ENCODE results near the gene ZNF227. TPM values are rescaled to one million over a fixed set of nuclear protein-coding genes. Genes with fewer than 3 reads are reported as not detected.

ZNF227 gene
- total and polyA plus RNA-seq, 9 of the 15 experiments (the other 6 are each of a cell fraction or from before 2014, with no cell fraction given), result 3.0 to 15.1 (median 10.0) TPM

DNA sequence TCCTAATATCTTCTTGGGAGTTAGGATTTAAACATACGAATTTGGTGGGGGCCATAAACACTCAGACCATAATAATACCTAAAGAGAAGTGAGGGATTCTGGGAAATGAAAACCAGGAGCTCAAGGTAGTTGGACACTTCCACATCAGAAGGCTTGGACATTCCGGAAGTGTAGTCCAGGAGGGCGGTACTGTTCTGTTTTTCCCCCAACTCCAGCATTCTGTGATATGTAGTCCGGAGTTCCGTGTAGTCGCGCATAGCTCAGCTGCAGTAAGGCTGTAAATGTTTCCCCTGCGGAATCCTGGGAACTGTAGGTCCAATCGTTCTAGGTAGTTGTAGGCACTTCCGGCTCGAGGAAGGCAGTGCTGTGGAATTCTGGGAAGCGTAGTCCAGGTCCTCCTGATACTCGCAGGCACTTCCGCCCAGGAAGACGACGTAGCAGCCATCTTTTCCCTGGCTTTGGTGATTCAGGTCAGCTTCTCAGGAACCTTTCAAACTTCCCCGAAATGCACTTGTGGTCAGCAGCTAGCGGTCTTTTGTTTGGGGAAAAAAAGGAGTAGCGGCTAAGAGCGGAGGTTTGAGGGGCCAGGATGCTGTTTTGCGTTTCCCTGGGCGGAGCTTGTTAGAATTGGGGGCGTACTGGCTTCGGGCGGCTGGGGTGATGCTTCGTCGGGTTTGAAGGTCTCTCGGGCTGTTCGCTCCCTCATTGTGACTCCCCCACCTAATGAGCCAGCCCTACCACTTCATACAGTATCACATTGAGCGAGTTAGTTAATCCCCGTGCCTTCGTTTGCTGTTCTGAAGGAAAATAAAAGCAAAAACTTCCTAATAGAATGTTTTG lies 47.4 kb upstream of the ZNF227 start, which contains the start of gene ZNF226:
Gene ZNF226 (plus strand): TSS at position 428 of the 840 bp plus-strand sequence. CDS start 4,981 bp downstream, outside the sequence.
- H3K36me3 ChIP-seq (ENCODE audit: control insufficient read depth, insufficient read depth, low read length), result peaks cover 14% of the 10 kb centered on the region; the same call in 2 of the 3 replicates
- ChIA-PET CTCF (ENCODE audit: low intra/inter-chr PET ratio) (no interaction called here), POLR2A (interaction anchor here (0.6 to 2.1 kb wide), 14 partner anchors 10 to 738 kb away, joined by 3 to 11 read pairs (median 4); partner anchors contain the start of genes ZNF227 and ZNF235)
- peak within 1 kb of the TSS; percentile 75 to 86 for H3K9ac ChIP-seq (ENCODE audit: insufficient read depth in 1 of 2, low read depth in 2 of 2, low read length in 2 of 2)
- peak; percentile 87 to 95 (median 89) for DNase-seq (ENCODE audit: extremely low read depth in 1 of 4, low spot score in 3 of 4)
- no TSS peak for BruUV-seq (replicated peaks)
- peaks cover 3% of the 10 kb centered on the region; the same call in 2 of the 3 replicates for H3K79me2 ChIP-seq (ENCODE audit: control insufficient read depth, insufficient read depth, low read length)
- H3K9me3 ChIP-seq (replicated peaks; ENCODE audit: control insufficient read depth, insufficient read depth, low read depth, low read length), result peaks cover 3% of the 10 kb centered on the region; the same call in 1 of the 2 replicates
- intact Hi-C loops (cut with micrococcal nuclease), result no loop called here
- no peaks in the 10 kb centered on the region for H3K27me3 ChIP-seq (ENCODE audit: control insufficient read depth in 2 of 2, insufficient read depth in 2 of 2, low read length in 2 of 2)
- H4K20me1 ChIP-seq (replicated peaks; ENCODE audit: control insufficient read depth, insufficient read depth, low read length), result no peaks in the 10 kb centered on the region
- peak within 1 kb of the TSS; percentile 64 for H3K4me3 ChIP-seq
- peak within 1 kb of the TSS; percentile 98 for H2AFZ ChIP-seq (ENCODE audit: low read depth, low read length)
- peak; percentile 99 for ATAC-seq
- in situ Hi-C loops (cut with MboI), result no loop called here
- peak; percentile 100 for FAIRE-seq
- peak within 1 kb of the TSS; percentile 80 for H3K27ac ChIP-seq (ENCODE audit: extremely low read depth, low read depth, low read length)
- H3K4me1 ChIP-seq (replicated peaks in 1 of 2; ENCODE audit: control insufficient read depth in 2 of 2, insufficient read depth in 2 of 2, low read length in 2 of 2), result no peaks in the 10 kb centered on the region; a peak in 1 of 5 replicates
- no peaks in the 10 kb centered on the region for H3K9me1 ChIP-seq (ENCODE audit: control insufficient read depth, insufficient read depth, low read length)
- WGBS (ENCODE audit: insufficient coverage, low coverage, missing lambda C conversion rate), result under 1% methylated on average over 32 of the region's 32 CpGs
- H3K4me2 ChIP-seq (ENCODE audit: insufficient read depth, low read length), result peak within 1 kb of the TSS; percentile 93
- TF ChIP-seq ZNF384 (IDR thresholded peaks at IDR 0.05; ENCODE audit: low read depth, low read length) (no peak), JUNB (CRISPR knock-in tag; conservative IDR thresholded peaks at IDR 0.05) (no peak), PCBP2 (IDR thresholded peaks at IDR 0.05; ENCODE audit: low read depth, low read length, poor library complexity, severe bottlenecking) (no peak), ZBTB17 (CRISPR knock-in tag; IDR thresholded peaks at IDR 0.05) (no peak), ZNF785 (CRISPR knock-in tag; IDR thresholded peaks at IDR 0.05) (no peak), ZNF696 (CRISPR knock-in tag; conservative IDR thresholded peaks at IDR 0.05) (no peak), YY1 (IDR thresholded peaks at IDR 0.05; ENCODE audit: borderline replicate concordance in 1 of 3, control insufficient read depth in 1 of 3, extremely low read depth in 1 of 3, insufficient read depth in 3 of 3, insufficient read length in 1 of 3, insufficient replicate concordance in 2 of 3, low read depth in 1 of 3, low read length in 2 of 3) (peak; percentile 70 to 96 (median 88)), NR1H2 (CRISPR knock-in tag; IDR thresholded peaks at IDR 0.05) (no peak), TOE1 (IDR thresholded peaks at IDR 0.05; ENCODE audit: borderline replicate concordance) (no peak), TOE1 (CRISPR knock-in tag; IDR thresholded peaks at IDR 0.05; ENCODE audit: borderline replicate concordance, low read depth) (no peak), TFAM (CRISPR knock-in tag; conservative IDR thresholded peaks at IDR 0.05) (no peak), BMI1 (IDR thresholded peaks at IDR 0.05; ENCODE audit: low read length) (no peak)
- TF ChIP-seq, protein P1, sequence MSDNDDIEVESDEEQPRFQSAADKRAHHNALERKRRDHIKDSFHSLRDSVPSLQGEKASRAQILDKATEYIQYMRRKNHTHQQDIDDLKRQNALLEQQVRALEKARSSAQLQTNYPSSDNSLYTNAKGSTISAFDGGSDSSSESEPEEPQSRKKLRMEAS (CRISPR knock-in tag; IDR thresholded peaks at IDR 0.05), result no peak
- TF ChIP-seq, protein P2, sequence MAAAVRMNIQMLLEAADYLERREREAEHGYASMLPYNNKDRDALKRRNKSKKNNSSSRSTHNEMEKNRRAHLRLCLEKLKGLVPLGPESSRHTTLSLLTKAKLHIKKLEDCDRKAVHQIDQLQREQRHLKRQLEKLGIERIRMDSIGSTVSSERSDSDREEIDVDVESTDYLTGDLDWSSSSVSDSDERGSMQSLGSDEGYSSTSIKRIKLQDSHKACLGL (CRISPR knock-in tag; IDR thresholded peaks at IDR 0.05; ENCODE audit: borderline replicate concordance, poor library complexity, severe bottlenecking), result no peak
